CD14-positive monocyte (primary cell): ENCODE data around the gene SEC24D. TPM values are rescaled to one million over a fixed set of nuclear protein-coding genes. Genes with fewer than 3 reads are reported as not detected.
"Not testable (repeated sequence)": the region's sequence is repeated elsewhere in the genome, so short reads cannot be mapped to it uniquely, and the experiment has no call there.

Source experiments
- DNase-seq, 3 donors: peaks; one replicate each; pipeline ENCODE4 v3.0.0-alpha.2; 2011 to 2022
- H2AFZ ChIP-seq: 2 replicates; pipeline ENCODE4 v1.6.0; 2012; ENCODE audit warnings: mild to moderate bottlenecking, low read depth, low read length, inconsistent platforms; ENCODE audit not compliant: insufficient read depth, poor library complexity, severe bottlenecking
- H3K27ac ChIP-seq, 2 donors: 1 replicate in 1 of 2; 2 replicates in 1 of 2; pipeline ENCODE4 v1.5.1; 2012 to 2013; ENCODE audit warnings: low read length in 2 of 2, control low read depth in 1 of 2, inconsistent platforms in 1 of 2, low read depth in 1 of 2, mild to moderate bottlenecking in 1 of 2
- H3K27me3 ChIP-seq, 2 donors: one replicate each; pipeline versions ENCODE4 v1.6.0 to v1.6.1; 2011 to 2013; ENCODE audit warnings: low read length in 2 of 2; ENCODE audit not compliant: control insufficient read depth in 2 of 2, insufficient read depth in 2 of 2
- H3K36me3 ChIP-seq, 2 donors: replicated peaks in 1 of 2; 1 replicate in 1 of 2; 2 replicates in 1 of 2; pipeline versions ENCODE4 v1.5.1 to v1.6.1; 2012 to 2013; ENCODE audit warnings: low read length in 2 of 2, control low read depth in 1 of 2, inconsistent platforms in 1 of 2, mild to moderate bottlenecking in 1 of 2; ENCODE audit not compliant: insufficient read depth in 2 of 2, control insufficient read depth in 1 of 2
- H3K4me1 ChIP-seq, 2 donors: 1 replicate in 1 of 2; 2 replicates in 1 of 2; pipeline versions ENCODE4 v1.5.1 to v1.6.1; 2012 to 2013; ENCODE audit warnings: low read length in 2 of 2, control low read depth in 1 of 2, inconsistent platforms in 1 of 2, mild to moderate bottlenecking in 1 of 2, moderate library complexity in 1 of 2; ENCODE audit not compliant: insufficient read depth in 2 of 2, control insufficient read depth in 1 of 2
- H3K4me2 ChIP-seq: replicated peaks from 2 replicates; pipeline ENCODE3; 2012; ENCODE audit warnings: low read length, moderate library complexity, mild to moderate bottlenecking; ENCODE audit not compliant: poor library complexity, severe bottlenecking; ENCODE audit errors: extremely low read depth
- H3K4me3 ChIP-seq, 3 experiments: fragments of 200-600 bp in 1 of 3; sonication (generic) in 1 of 3; replicated peaks in 1 of 3; 1 replicate in 2 of 3; 2 replicates in 1 of 3; pipeline ENCODE4 v1.5.1; 2011 to 2013; ENCODE audit warnings: low read length in 3 of 3, mild to moderate bottlenecking in 3 of 3, control low read depth in 2 of 3, low read depth in 2 of 3, inconsistent platforms in 1 of 3, moderate library complexity in 1 of 3
- H3K79me2 ChIP-seq: 2 replicates; pipeline ENCODE4 v1.6.0; 2012; ENCODE audit warnings: mild to moderate bottlenecking, control low read depth, inconsistent platforms, low read length, moderate library complexity; ENCODE audit not compliant: insufficient read depth
- H3K9ac ChIP-seq: 2 replicates; pipeline ENCODE4 v1.6.0; 2017; ENCODE audit warnings: low read length, mild to moderate bottlenecking; ENCODE audit not compliant: insufficient read depth, poor library complexity, severe bottlenecking
- H3K9me3 ChIP-seq, 2 donors: replicated peaks in 1 of 2; 1 replicate in 1 of 2; 2 replicates in 1 of 2; pipeline versions ENCODE4 v1.5.1 to v1.6.1; 2012 to 2013; ENCODE audit warnings: low read length in 2 of 2, control low read depth in 1 of 2; ENCODE audit not compliant: control insufficient read depth in 1 of 2, insufficient read depth in 1 of 2
- H4K20me1 ChIP-seq: 2 replicates; pipeline ENCODE4 v1.6.0; 2012; ENCODE audit warnings: mild to moderate bottlenecking, low read length, control low read depth, moderate library complexity; ENCODE audit not compliant: insufficient read depth
- H3K27ac Mint-ChIP-seq, 7 donors: one replicate each; pipeline ENCODE4 v1.8.0; 2020; ENCODE audit warnings: mild to moderate bottlenecking in 7 of 7, mixed read lengths in 7 of 7, moderate library complexity in 6 of 7, inconsistent platforms in 2 of 7
- H3K27me3 Mint-ChIP-seq, 3 donors: one replicate each; pipeline ENCODE4 v1.8.0; 2021 to 2022; ENCODE audit warnings: low read depth in 3 of 3, mild to moderate bottlenecking in 3 of 3, mixed read lengths in 3 of 3, moderate library complexity in 3 of 3, inconsistent platforms in 1 of 3
- H3K36me3 Mint-ChIP-seq, 2 donors: one replicate each; pipeline ENCODE4 v1.8.0; 2020; ENCODE audit warnings: mixed read lengths in 2 of 2, inconsistent platforms in 1 of 2, mild to moderate bottlenecking in 1 of 2
- H3K4me1 Mint-ChIP-seq: one replicate; pipeline ENCODE4 v1.8.0; 2020; ENCODE audit warnings: mild to moderate bottlenecking, mixed read lengths
- H3K4me3 Mint-ChIP-seq, 2 donors: one replicate each; pipeline ENCODE4 v1.8.0; 2020; ENCODE audit warnings: mild to moderate bottlenecking in 2 of 2, mixed read lengths in 2 of 2, moderate library complexity in 1 of 2
- H3K9me3 Mint-ChIP-seq, 7 donors: one replicate each; pipeline ENCODE4 v1.8.0; 2020 to 2022; ENCODE audit warnings: mixed read lengths in 7 of 7, mild to moderate bottlenecking in 6 of 7, moderate library complexity in 6 of 7, inconsistent platforms in 2 of 7
- CTCF ChIP-seq: fragments of 200-600 bp; IDR thresholded peaks from one replicate; pipeline ENCODE4 v1.8.0; 2022; ENCODE audit warnings: antibody characterized with exemption, mild to moderate bottlenecking
- WGBS: methylation state at CpG from one replicate; pipeline ENCODE4 v1.1.5; 2013; ENCODE audit warnings: missing lambda C conversion rate; ENCODE audit not compliant: insufficient coverage; 5-methylcytosine and 5-hydroxymethylcytosine counted together
- intact Hi-C, 2 donors: fragments of 100-400 bp; cut with micrococcal nuclease; formaldehyde crosslinking; loops; one replicate each; pipeline versions ENCODE4 v1.15.0 to v1.15.1; 2023
- polyA plus RNA-seq, 3 donors: library from polyadenylated mRNA; depleted of rRNA in 1 of 3; unstranded in 2 of 3; stranded (reverse) in 1 of 3; fragments of 300-500 nt in 2 of 3; fragments of >200 nt in 1 of 3; fragmentation: Illumina TruSeq in 2 of 3; gene quantifications; 1 replicate in 2 of 3; 2 replicates in 1 of 3; pipeline ENCODE4 v1.2.3, GENCODE V29; 2012 to 2021

The SEC24D gene
- polyA plus RNA-seq, 3 donors = 16.8 to 31.3 (median 22.6) TPM

- intact Hi-C loops = no loop called here
- no peak for TF ChIP-seq CTCF
- H3K27me3 Mint-ChIP-seq = peaks cover 2 to 3% (median 2%) of the 10 kb centered on the region in 3 donors
- Histone ChIP-seq H3K4me3 (no peak overlapping the region), H4K20me1 (no peaks in the 10 kb centered on the region), H3K4me1 (no peaks in the 10 kb centered on the region), H3K79me2 (no peaks in the 10 kb centered on the region), H3K36me3 (no peaks in the 10 kb centered on the region), H3K9me3 (no peaks in the 10 kb centered on the region), H3K27me3 (no peaks in the 10 kb centered on the region), H3K4me2 (no peak overlapping the region), H2AFZ (no peak overlapping the region), H3K27ac (no peak overlapping the region), H3K9ac (no peak overlapping the region)
- peaks cover 4 to 7% (median 5%) of the 10 kb centered on the region in 7 donors for H3K9me3 Mint-ChIP-seq
- H3K4me1 Mint-ChIP-seq = no peaks in the 10 kb centered on the region
- H3K36me3 Mint-ChIP-seq = no peaks in the 10 kb centered on the region
- WGBS = 93% methylated on average over 3 of the region's 12 CpGs
- peak overlapping the region in 1 of 7 donors; percentile 50 for H3K27ac Mint-ChIP-seq
- H3K4me3 Mint-ChIP-seq = no peak overlapping the region
- no peak for DNase-seq
Observed at GRCh38 chr4:118881512-118882146, 45.7 kb upstream of the SEC24D start.

- Mint-ChIP-seq H3K9me3 (peaks cover 4 to 6% (median 5%) of the 10 kb centered on the region in 7 donors), H3K27ac (no peak overlapping the region), H3K4me1 (no peaks in the 10 kb centered on the region), H3K27me3 (peaks cover 2% of the 10 kb centered on the region in 3 donors), H3K36me3 (no peaks in the 10 kb centered on the region), H3K4me3 (no peak overlapping the region)
- Histone ChIP-seq H4K20me1 (no peaks in the 10 kb centered on the region), H3K4me3 (no peak overlapping the region), H3K9ac (no peak overlapping the region), H3K27me3 (no peaks in the 10 kb centered on the region), H2AFZ (no peak overlapping the region), H3K79me2 (no peaks in the 10 kb centered on the region), H3K4me2 (no peak overlapping the region), H3K4me1 (no peaks in the 10 kb centered on the region), H3K9me3 (no peaks in the 10 kb centered on the region), H3K27ac (no peak overlapping the region), H3K36me3 (no peaks in the 10 kb centered on the region)
- intact Hi-C loops = no loop called here
- TF ChIP-seq CTCF = no peak
- 95% methylated on average over 6 of the region's 7 CpGs for whole genome bisulfite sequencing
- no peak for DNase-seq
Observed at GRCh38 chr4:118879409-118879808, 43.5 kb upstream of the SEC24D start.

- DNase-seq, H3K36me3 ChIP-seq, H3K36me3 Mint-ChIP-seq, H3K4me1 Mint-ChIP-seq, H3K79me2 ChIP-seq, H3K27ac Mint-ChIP-seq, H3K9ac ChIP-seq, intact Hi-C loops, H3K4me3 Mint-ChIP-seq, H3K4me1 ChIP-seq, H4K20me1 ChIP-seq, H3K27me3 Mint-ChIP-seq, H3K4me3 ChIP-seq, H3K4me2 ChIP-seq, H2AFZ ChIP-seq, H3K27me3 ChIP-seq, H3K9me3 ChIP-seq, H3K27ac ChIP-seq, H3K9me3 Mint-ChIP-seq: not testable (repeated sequence)
- 100% methylated on average over 1 of the region's 9 CpGs for WGBS
Observed at GRCh38 chr4:118878507-118878906, 42.6 kb upstream of the SEC24D start.
